Calu3 (cell line): ENCODE data around the gene SOX9. TPM values are rescaled to one million over a fixed set of nuclear protein-coding genes. Genes with fewer than 3 reads are reported as not detected.

Experiments used
- BruUV-seq: library from RNA; stranded (reverse); fragments of 400-500 nt; replicated peaks from 2 replicates; lab custom pipeline; 2021; lab: Mats Ljungman, UMichigan
- CTCF ChIA-PET: fragments of 300-600 bp; sonication (Branson Sonifier 250); formaldehyde crosslinking; loops from one replicate; lab custom pipeline; 2022; ENCODE audit warnings: antibody characterized with exemption; lab: Charles Lee
- DNase-seq: peaks from one replicate; pipeline ENCODE4 v3.0.0; 2022
- H3K27ac Mint-ChIP-seq: one replicate; pipeline ENCODE4 v1.8.0; 2022; ENCODE audit warnings: mixed read lengths; ENCODE audit not compliant: unreplicated experiment
- H3K27me3 Mint-ChIP-seq: one replicate; pipeline ENCODE4 v1.8.0; 2022; ENCODE audit warnings: mixed read lengths; ENCODE audit not compliant: unreplicated experiment
- H3K36me3 Mint-ChIP-seq: one replicate; pipeline ENCODE4 v1.8.0; 2022; ENCODE audit warnings: mild to moderate bottlenecking, moderate library complexity, mixed read lengths; ENCODE audit not compliant: insufficient read depth, unreplicated experiment
- H3K4me1 Mint-ChIP-seq: one replicate; pipeline ENCODE4 v1.8.0; 2022; ENCODE audit warnings: mild to moderate bottlenecking, low read depth, mixed read lengths; ENCODE audit not compliant: unreplicated experiment
- H3K4me3 Mint-ChIP-seq: one replicate; pipeline ENCODE4 v1.8.0; 2022; ENCODE audit warnings: mild to moderate bottlenecking, low read depth, moderate library complexity, mixed read lengths; ENCODE audit not compliant: unreplicated experiment
- H3K9me3 Mint-ChIP-seq: one replicate; pipeline ENCODE4 v1.8.0; 2022; ENCODE audit warnings: low read depth, mixed read lengths; ENCODE audit not compliant: unreplicated experiment
- intact Hi-C: fragments of 100-400 bp; cut with micrococcal nuclease; formaldehyde crosslinking; loops from one replicate; pipeline ENCODE4 v1.10.0; 2022; ENCODE audit not compliant: unreplicated experiment
- total RNA-seq: library from RNA; stranded (reverse); gene quantifications from 2 replicates; pipeline ENCODE4 v1.2.3, GENCODE V29; 2022
- TF ChIP-seq, protein P1 (sequence below): fragments of 200-600 bp; IDR thresholded peaks from one replicate; pipeline ENCODE4 v1.8.0; 2022; ENCODE audit warnings: antibody characterized with exemption; ENCODE audit not compliant: unreplicated experiment

The SOX9 gene
- total RNA-seq, 1 experiment from 2014 or later: 210 TPM

DNA sequence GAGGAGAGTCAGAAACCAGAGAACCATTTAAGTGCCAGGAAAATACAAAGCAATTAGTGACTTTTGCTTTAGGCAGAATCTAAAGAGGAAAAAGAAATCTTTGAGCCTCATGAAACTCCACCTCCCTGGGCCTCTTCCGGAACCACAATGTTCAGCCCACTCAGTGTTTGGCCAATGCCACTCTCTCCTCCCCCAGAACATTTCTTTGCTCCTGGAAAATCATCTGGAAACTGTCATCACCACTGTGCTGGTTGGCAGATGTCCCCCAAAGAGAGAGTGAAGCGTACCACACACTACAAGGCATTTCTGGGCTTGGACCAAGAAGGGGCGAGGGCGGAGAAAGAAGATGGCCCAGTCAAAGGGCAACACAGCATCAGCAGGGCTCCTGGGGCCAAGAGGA, 7.1 kb upstream of the SOX9 start:
- no peaks in the 10 kb centered on the region for H3K9me3 Mint-ChIP-seq
- no TSS peak for BruUV-seq
- no peak overlapping the region for H3K4me3 Mint-ChIP-seq
- peaks cover 19% of the 10 kb centered on the region for H3K4me1 Mint-ChIP-seq
- intact Hi-C loops: loop anchor here (10.0 kb wide), 1 partner anchor 139 kb away; no protein-coding TSS in a partner anchor
- peaks cover 37% of the 10 kb centered on the region for H3K27me3 Mint-ChIP-seq
- H3K27ac Mint-ChIP-seq: no peak overlapping the region
- CTCF ChIA-PET: no interaction called here
- TF ChIP-seq, protein P1, sequence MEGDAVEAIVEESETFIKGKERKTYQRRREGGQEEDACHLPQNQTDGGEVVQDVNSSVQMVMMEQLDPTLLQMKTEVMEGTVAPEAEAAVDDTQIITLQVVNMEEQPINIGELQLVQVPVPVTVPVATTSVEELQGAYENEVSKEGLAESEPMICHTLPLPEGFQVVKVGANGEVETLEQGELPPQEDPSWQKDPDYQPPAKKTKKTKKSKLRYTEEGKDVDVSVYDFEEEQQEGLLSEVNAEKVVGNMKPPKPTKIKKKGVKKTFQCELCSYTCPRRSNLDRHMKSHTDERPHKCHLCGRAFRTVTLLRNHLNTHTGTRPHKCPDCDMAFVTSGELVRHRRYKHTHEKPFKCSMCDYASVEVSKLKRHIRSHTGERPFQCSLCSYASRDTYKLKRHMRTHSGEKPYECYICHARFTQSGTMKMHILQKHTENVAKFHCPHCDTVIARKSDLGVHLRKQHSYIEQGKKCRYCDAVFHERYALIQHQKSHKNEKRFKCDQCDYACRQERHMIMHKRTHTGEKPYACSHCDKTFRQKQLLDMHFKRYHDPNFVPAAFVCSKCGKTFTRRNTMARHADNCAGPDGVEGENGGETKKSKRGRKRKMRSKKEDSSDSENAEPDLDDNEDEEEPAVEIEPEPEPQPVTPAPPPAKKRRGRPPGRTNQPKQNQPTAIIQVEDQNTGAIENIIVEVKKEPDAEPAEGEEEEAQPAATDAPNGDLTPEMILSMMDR: no peak
- DNase-seq: no peak
- peaks cover 14% of the 10 kb centered on the region for H3K36me3 Mint-ChIP-seq

- Mint-ChIP-seq H3K27me3 (peaks cover 33% of the 10 kb centered on the region), H3K4me1 (peaks cover 6% of the 10 kb centered on the region), H3K9me3 (no peaks in the 10 kb centered on the region), H3K27ac (no peak overlapping the region), H3K36me3 (peaks cover 34% of the 10 kb centered on the region), H3K4me3 (no peak overlapping the region)
- TF ChIP-seq, protein P1: no peak
- CTCF ChIA-PET: no interaction called here
- no peak for DNase-seq
- intact Hi-C loops: loop anchor here (5.0 to 10.0 kb wide), 4 partner anchors 141 to 1479 kb away; no protein-coding TSS in a partner anchor
- no TSS peak for BruUV-seq
Observed at GRCh38 chr17:72115781-72116525, 4.9 kb upstream of the SOX9 start.

GRCh38 chr17:72116661-72117521, 3.9 kb upstream of the SOX9 start:
- Mint-ChIP-seq H3K27me3 (peaks cover 32% of the 10 kb centered on the region), H3K36me3 (peaks cover 43% of the 10 kb centered on the region), H3K4me1 (peaks cover 6% of the 10 kb centered on the region), H3K9me3 (no peaks in the 10 kb centered on the region), H3K4me3 (peak overlapping the region; percentile 90), H3K27ac (peak overlapping the region; percentile 35)
- no TSS peak for BruUV-seq
- CTCF ChIA-PET: no interaction called here
- TF ChIP-seq, protein P1: no peak
- no peak for DNase-seq
- intact Hi-C loops: loop anchor here (5.0 to 10.0 kb wide), 4 partner anchors 142 to 1480 kb away; no protein-coding TSS in a partner anchor

- BruUV-seq: no TSS peak
- intact Hi-C loops: loop anchor here (1.0 to 10.0 kb wide), 9 partner anchors 143 to 1480 kb away; no protein-coding TSS in a partner anchor
- Mint-ChIP-seq H3K27ac (peak overlapping the region; percentile 35), H3K27me3 (peaks cover 38% of the 10 kb centered on the region), H3K36me3 (peaks cover 52% of the 10 kb centered on the region), H3K4me1 (peaks cover 8% of the 10 kb centered on the region), H3K4me3 (peak overlapping the region; percentile 90), H3K9me3 (no peaks in the 10 kb centered on the region)
- CTCF ChIA-PET: interaction anchor here (1.1 kb wide), 1 partner anchor 1351 kb away, joined by 3 read pairs; no protein-coding TSS in a partner anchor
- DNase-seq: no peak
- TF ChIP-seq, protein P1: no peak
Observed at GRCh38 chr17:72117535-72118334, 3.1 kb upstream of the SOX9 start.
